Heart left ventricle (tissue), 16 donors: ENCODE data around the gene BIRC3. TPM values are rescaled to one million over a fixed set of nuclear protein-coding genes. Genes with fewer than 3 reads are reported as not detected.
"Not testable (repeated sequence)": the region's sequence is repeated elsewhere in the genome, so short reads cannot be mapped to it uniquely, and the experiment has no call there.

Experiments used
- ATAC-seq, 4 donors: fragments of 200-7000 bp; cut with Tn5 transposase; one replicate each; pipeline ENCODE4 v1.9.1; 2020 to 2022; ENCODE audit warnings: moderate library complexity in 4 of 4, mild to moderate bottlenecking in 3 of 4, moderate number of reproducible peaks in 1 of 4
- DNase-seq, 5 donors: peaks; one replicate each; pipeline ENCODE4 v3.0.0-alpha.2; 2020
- H3K27ac ChIP-seq, 12 donors: fragments of 200-600 bp; sonication (generic) in 4 of 12; one replicate each; pipeline versions ENCODE4 v1.5.0 to v1.8.0; 2016 to 2022; ENCODE audit warnings: mild to moderate bottlenecking in 2 of 12
- H3K27me3 ChIP-seq, 9 donors: fragments of 200-600 bp; sonication (generic) in 2 of 9; one replicate each; pipeline versions ENCODE4 v1.5.1 to v1.8.0; 2016 to 2022; ENCODE audit warnings: mild to moderate bottlenecking in 3 of 9
- H3K36me3 ChIP-seq, 9 donors: fragments of 200-600 bp; sonication (generic) in 2 of 9; one replicate each; pipeline versions ENCODE4 v1.5.0 to v1.8.0; 2018 to 2022; ENCODE audit warnings: mild to moderate bottlenecking in 2 of 9
- H3K4me1 ChIP-seq, 12 donors: fragments of 200-600 bp; sonication (generic) in 4 of 12; one replicate each; pipeline versions ENCODE4 v1.5.0 to v1.8.0; 2016 to 2022; ENCODE audit warnings: mild to moderate bottlenecking in 3 of 12
- H3K4me3 ChIP-seq, 12 donors: fragments of 200-600 bp; sonication (generic) in 4 of 12; one replicate each; pipeline versions ENCODE4 v1.5.0 to v1.8.0; 2017 to 2022; ENCODE audit warnings: mild to moderate bottlenecking in 9 of 12, moderate library complexity in 4 of 12
- H3K9me3 ChIP-seq, 12 donors: fragments of 200-600 bp; sonication (generic) in 4 of 12; one replicate each; pipeline versions ENCODE4 v1.5.0 to v1.8.0; 2016 to 2022; ENCODE audit warnings: mild to moderate bottlenecking in 1 of 12
- POLR2A ChIP-seq, 2 donors: fragments of 450-650 bp; IDR thresholded peaks; one replicate each; pipeline ENCODE4 v1.6.1; 2017; ENCODE audit warnings: antibody characterized with exemption in 2 of 2, mild to moderate bottlenecking in 2 of 2, moderate library complexity in 2 of 2
- WGBS, 4 donors: extraction: QIAGEN DNeasy Blood & Tissue Kit in 2 of 4; methylation state at CpG; one replicate each; pipeline versions ENCODE4 v1.1.5 to v1.1.7; 2013 to 2018; 5-methylcytosine and 5-hydroxymethylcytosine counted together
- intact Hi-C, 10 donors: fragments of 100-400 bp; cut with DNase I; formaldehyde crosslinking; loops; one replicate each; pipeline versions ENCODE4 v1.11.1 to v1.14.2; 2022
- polyA plus RNA-seq, 2 donors: library from polyadenylated mRNA; stranded (reverse); fragments of 200-250 nt; gene quantifications; one replicate each; pipeline ENCODE4 v1.2.3, GENCODE V29; 2013
- total RNA-seq, 9 donors: library from RNA; depleted of rRNA in 2 of 9; stranded (reverse); fragments of >200 nt in 2 of 9; fragmentation: NEBNext Ultra II Directional in 3 of 9; extraction: Animal tissue kit (Norgen Biotek cat#: 25700) in 3 of 9; gene quantifications; one replicate each; pipeline versions ENCODE4 v1.1.0 to v1.2.4, GENCODE V29; 2016 to 2023
- TF ChIP-seq, protein P1 (sequence below), 12 donors: fragments of 200-600 bp; sonication (generic) in 4 of 12; IDR thresholded peaks; one replicate each; pipeline versions ENCODE4 v1.5.0 to v1.8.0; 2018 to 2022; ENCODE audit warnings: antibody characterized with exemption in 12 of 12, mild to moderate bottlenecking in 5 of 12
- donor health status: ischemic (EF 13 %, LVEDD 7.1; RV severe dilation, severe dysfunction).
- donor health status: healthy with polysubstance abuse.
- donor health status: DM: no; HTN: yes; CAD: no.
- donor health status: DM: no; HTN: no; CAD: no.
- donor health status: ischemic (EF 25% LVEDD 6.9; RV normal size, moderate dysfunction).
- donor health status: ischemic (EF 25% LVEDD 5.7; RV mildly dilated, moderate dysfunction).
- donor health status: healthy.
- donor health status: DM: yes; HTN: yes; CAD: no.
- donor health status: ischemic (EF 35%, LVEDD 5.7; RV mildly dilated, moderate dysfunction).
- donor health status: nonischemic (EF 11% LVEDD 7.7; RV severe dilation, severe dysfunction).
- donor health status: DM: yes; HTN: yes; CAD: no.
- donor health status: PGD.
- donor health status: ischemic (EF 29% LVEDD 5.4; RV normal size, mild dysfunction).
- donor health status: nonischemic (EF 23%, LVEDD 6.1; RV moderate dilation, normal function).

The BIRC3 gene
- total and polyA plus RNA-seq, 11 donors: 1.6 to 21.1 (median 3.5) TPM

DNA sequence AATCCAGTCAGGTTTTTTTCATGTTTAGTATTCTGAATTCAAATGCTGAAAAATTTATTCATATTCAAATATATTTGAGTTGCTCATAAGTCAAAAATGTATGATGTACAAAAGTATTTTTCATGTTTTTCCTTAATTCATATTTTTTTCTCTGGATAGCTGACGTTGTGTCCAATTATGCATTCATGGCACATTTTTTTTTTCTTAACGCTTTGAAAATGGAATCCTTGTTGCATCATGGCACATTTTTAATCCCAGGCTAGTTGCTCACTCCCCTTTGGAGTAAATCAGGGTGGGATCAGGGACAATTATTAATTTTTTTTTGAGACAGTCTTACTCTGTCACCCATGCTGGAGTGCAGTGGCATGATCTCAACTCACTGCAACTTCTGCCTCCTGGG lies 14.1 kb downstream of the BIRC3 start:
- no peak for DNase-seq
- no peaks in the 10 kb centered on the region for H3K27me3 ChIP-seq
- 81 to 93% (median 86%) methylated on average over 2 of the region's 2 CpGs for WGBS, 4 donors
- no peak for ATAC-seq
- no peak overlapping the region for H3K4me3 ChIP-seq
- no peak for TF ChIP-seq POLR2A (IDR thresholded peaks at IDR 0.05)
- TF ChIP-seq, protein P1, sequence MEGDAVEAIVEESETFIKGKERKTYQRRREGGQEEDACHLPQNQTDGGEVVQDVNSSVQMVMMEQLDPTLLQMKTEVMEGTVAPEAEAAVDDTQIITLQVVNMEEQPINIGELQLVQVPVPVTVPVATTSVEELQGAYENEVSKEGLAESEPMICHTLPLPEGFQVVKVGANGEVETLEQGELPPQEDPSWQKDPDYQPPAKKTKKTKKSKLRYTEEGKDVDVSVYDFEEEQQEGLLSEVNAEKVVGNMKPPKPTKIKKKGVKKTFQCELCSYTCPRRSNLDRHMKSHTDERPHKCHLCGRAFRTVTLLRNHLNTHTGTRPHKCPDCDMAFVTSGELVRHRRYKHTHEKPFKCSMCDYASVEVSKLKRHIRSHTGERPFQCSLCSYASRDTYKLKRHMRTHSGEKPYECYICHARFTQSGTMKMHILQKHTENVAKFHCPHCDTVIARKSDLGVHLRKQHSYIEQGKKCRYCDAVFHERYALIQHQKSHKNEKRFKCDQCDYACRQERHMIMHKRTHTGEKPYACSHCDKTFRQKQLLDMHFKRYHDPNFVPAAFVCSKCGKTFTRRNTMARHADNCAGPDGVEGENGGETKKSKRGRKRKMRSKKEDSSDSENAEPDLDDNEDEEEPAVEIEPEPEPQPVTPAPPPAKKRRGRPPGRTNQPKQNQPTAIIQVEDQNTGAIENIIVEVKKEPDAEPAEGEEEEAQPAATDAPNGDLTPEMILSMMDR (IDR thresholded peaks at IDR 0.05): no peak
- no peaks in the 10 kb centered on the region for H3K4me1 ChIP-seq
- H3K27ac ChIP-seq: no peak overlapping the region
- H3K36me3 ChIP-seq: peaks cover 0 to 99% (median 54%) of the 10 kb centered on the region in 9 donors
- intact Hi-C loops: no loop called here
- H3K9me3 ChIP-seq: no peaks in the 10 kb centered on the region

DNA sequence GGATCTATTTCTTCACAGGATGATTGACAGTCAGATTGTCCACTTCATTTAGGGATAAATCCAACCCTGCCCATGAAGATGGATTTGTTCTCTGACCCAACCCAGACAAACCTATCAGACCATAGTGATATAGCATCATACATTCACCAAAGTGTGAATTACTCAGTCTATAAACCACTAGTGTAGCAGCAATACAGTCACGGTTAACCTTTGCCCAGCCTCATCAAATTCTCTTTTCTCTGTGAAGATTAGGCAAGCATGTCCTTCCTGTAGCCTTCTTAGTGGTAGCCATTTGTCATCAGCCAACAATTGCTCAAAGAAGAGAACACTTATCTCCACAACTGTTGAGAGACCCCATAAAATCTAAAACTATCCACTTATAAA lies 15.3 kb downstream of the BIRC3 start:
- Histone ChIP-seq H3K4me1 (no peaks in the 10 kb centered on the region), H3K9me3 (no peaks in the 10 kb centered on the region), H3K4me3 (no peak overlapping the region), H3K27ac (no peak overlapping the region), H3K36me3 (peaks cover 0 to 99% (median 60%) of the 10 kb centered on the region in 9 donors), H3K27me3 (no peaks in the 10 kb centered on the region)
- no peak for DNase-seq
- TF ChIP-seq POLR2A (IDR thresholded peaks at IDR 0.05): no peak
- TF ChIP-seq, protein P1 (IDR thresholded peaks at IDR 0.05): no peak
- WGBS, 4 donors: 86 to 100% (median 89%) methylated on average over 1 of the region's 1 CpG
- intact Hi-C loops: no loop called here
- no peak for ATAC-seq

DNA sequence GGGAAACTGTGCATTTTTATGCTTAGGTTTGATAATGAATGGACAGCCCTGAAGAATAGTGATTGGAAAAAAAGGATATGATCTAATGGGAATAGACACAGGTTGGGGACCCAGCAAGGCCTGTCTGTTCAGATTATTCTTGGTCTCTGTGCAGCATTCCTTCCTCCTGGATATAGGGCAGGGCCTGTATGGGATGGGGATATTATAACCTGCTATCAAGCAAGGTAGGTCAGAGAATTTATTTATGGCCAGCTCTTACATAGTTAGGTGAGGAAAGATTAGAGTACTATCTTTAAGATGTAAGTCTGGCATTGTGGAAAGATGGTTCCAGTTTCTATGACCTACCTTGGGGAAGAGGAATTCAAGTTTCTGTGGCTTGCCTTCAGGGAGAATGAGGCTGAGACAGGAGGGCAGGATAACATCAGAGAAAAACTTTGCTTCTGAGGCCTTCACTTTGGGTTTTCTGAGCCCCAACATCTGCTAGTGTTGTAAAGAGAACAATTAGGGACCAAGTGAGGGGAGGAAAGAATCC lies 21.3 kb downstream of the BIRC3 start:
- Histone ChIP-seq H3K9me3 (no peaks in the 10 kb centered on the region), H3K36me3 (peaks cover 0 to 51% (median 12%) of the 10 kb centered on the region in 9 donors), H3K27me3 (no peaks in the 10 kb centered on the region), H3K4me3 (no peak overlapping the region), H3K27ac (no peak overlapping the region), H3K4me1 (no peaks in the 10 kb centered on the region)
- DNase-seq (no peak), ATAC-seq (no peak)
- intact Hi-C loops: loop anchor here in 1 of 10 donors (5.0 kb wide), 1 partner anchor 51 kb away; no protein-coding TSS in a partner anchor
- no peak for TF ChIP-seq POLR2A (IDR thresholded peaks at IDR 0.05)
- TF ChIP-seq, protein P1 (IDR thresholded peaks at IDR 0.05): no peak

DNA sequence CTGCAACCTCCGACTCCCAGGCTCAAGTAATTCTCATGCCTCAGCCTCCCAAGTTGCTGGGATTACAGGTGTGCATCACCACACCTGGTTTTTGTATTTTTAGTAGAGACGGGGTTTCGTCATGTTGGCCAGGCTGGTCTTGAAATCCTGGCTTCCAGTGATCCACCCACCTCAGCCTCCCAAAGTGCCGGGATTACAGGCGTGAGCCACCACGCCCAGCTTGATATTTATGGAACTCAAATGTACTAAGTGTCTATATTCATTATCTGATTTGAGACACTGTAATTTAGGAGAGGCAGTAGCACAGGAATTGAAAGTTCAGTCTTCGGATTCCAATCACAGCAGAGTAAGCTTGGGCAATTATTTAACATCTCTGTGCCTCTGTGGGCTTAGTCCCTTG lies 24.0 kb downstream of the BIRC3 start:
- intact Hi-C loops: loop anchor here in 9 of 10 donors (1.0 to 10.0 kb wide), 10 partner anchors 47 to 326 kb away; partner anchors contain the start of gene TMEM123 (in 2 of the 9)
- not testable (repeated sequence) for H3K27me3 ChIP-seq, H3K27ac ChIP-seq, H3K9me3 ChIP-seq, H3K4me1 ChIP-seq, DNase-seq, H3K4me3 ChIP-seq, ATAC-seq
- 83 to 88% (median 85%) methylated on average over 7 of the region's 7 CpGs for WGBS, 4 donors
- H3K36me3 ChIP-seq: peaks cover 0 to 24% (median 11%) of the 10 kb centered on the region in 9 donors
